ENCODE results near the gene ATP5MG. TPM values are rescaled to one million over a fixed set of nuclear protein-coding genes. Genes with fewer than 3 reads are reported as not detected.
A peak's percentile ranks its signal among the peaks of the same experiment; 100 is the strongest.

Gene ATP5MG
- total RNA-seq (70.1 TPM), polyA plus RNA-seq (210 TPM)

DNA sequence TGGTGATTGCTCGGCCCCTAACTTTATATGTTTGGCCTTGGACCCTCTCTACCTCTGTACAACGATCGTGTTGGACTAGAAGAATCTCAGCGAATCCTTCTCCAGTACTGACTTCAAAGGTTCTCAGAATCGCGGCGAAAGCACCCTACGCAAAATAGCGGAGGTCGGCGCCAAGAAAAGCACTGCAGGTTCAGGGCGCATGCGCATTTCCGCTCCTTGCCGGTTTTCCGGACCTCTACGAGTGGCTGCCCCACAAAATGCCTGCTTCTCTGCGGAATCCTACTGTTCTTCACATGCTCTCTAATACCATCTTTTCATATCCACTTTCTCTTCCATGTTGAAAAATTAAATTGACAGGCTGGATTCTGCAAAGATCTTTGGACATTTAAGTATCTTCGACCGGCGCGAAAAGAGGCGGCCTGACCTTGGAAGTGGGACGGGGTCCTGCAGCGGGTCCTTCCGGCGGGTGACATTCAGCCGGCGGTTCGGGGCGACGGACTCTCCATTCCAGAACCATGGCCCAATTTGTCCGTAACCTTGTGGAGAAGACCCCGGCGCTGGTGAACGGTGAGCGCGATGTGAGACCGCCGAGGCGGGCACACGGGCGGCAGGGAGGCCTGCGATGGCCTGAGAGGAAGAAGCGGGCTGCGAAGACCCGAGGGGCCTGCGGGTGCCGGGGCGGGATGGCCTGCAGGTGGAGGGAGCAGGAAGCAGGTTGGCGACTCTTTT, at the start of gene ATP5MG:
Gene ATP5MG, plus strand, starts transcription at position 456 of the 729 bp plus-strand sequence. Its CDS starts 60 bp downstream, at position 516.
- Histone ChIP-seq H3K4me3 (ENCODE audit: low read depth, low read length) (peak within 1 kb of the TSS; percentile 95), H3K36me3 (ENCODE audit: insufficient read depth) (peaks cover 3% of the 10 kb centered on the region), H3K4me1 (ENCODE audit: insufficient read depth) (no peaks in the 10 kb centered on the region), H3K27ac (ENCODE audit: low read depth) (peak within 1 kb of the TSS; percentile 74)
- DNase-seq (ENCODE audit: extremely low spot score): peak; percentile 83
- WGBS: under 1% methylated on average over 51 of the region's 51 CpGs

GRCh38 chr11:118353084-118353710, 48.2 kb upstream of the ATP5MG start:
- Histone ChIP-seq H3K27ac (ENCODE audit: low read depth) (no peak overlapping the region), H3K4me3 (ENCODE audit: low read depth, low read length) (no peak overlapping the region), H3K36me3 (ENCODE audit: insufficient read depth) (no peaks in the 10 kb centered on the region), H3K4me1 (ENCODE audit: insufficient read depth) (no peaks in the 10 kb centered on the region)
- WGBS: 15% methylated on average over 6 of the region's 6 CpGs
- no peak for DNase-seq (ENCODE audit: extremely low spot score)

DNA sequence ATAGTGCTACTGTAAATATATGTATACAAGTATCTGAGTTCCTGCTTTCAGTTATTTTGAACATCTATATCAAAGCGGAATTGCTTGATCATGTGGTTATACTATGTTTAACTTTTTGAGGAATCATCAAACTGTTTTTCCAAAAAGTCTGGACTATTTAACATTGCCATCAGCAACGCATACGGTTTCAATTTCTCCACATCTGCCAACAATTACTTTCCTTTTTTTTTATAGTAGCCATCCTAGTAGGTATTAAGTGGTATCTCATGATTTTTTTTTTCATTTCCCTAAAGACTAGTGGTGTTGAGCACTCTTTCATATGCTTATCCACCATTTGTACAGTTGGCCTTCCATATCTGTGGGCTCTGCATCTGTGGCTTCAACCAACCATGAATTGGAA, 43.3 kb upstream of the ATP5MG start:
- 54% methylated on average over 3 of the region's 3 CpGs for WGBS
- DNase-seq (ENCODE audit: extremely low spot score): no peak
- no peaks in the 10 kb centered on the region for H3K4me1 ChIP-seq (ENCODE audit: insufficient read depth)
- no peak overlapping the region for H3K4me3 ChIP-seq (ENCODE audit: low read depth, low read length)
- no peak overlapping the region for H3K27ac ChIP-seq (ENCODE audit: low read depth)
- H3K36me3 ChIP-seq (ENCODE audit: insufficient read depth): no peaks in the 10 kb centered on the region

DNA sequence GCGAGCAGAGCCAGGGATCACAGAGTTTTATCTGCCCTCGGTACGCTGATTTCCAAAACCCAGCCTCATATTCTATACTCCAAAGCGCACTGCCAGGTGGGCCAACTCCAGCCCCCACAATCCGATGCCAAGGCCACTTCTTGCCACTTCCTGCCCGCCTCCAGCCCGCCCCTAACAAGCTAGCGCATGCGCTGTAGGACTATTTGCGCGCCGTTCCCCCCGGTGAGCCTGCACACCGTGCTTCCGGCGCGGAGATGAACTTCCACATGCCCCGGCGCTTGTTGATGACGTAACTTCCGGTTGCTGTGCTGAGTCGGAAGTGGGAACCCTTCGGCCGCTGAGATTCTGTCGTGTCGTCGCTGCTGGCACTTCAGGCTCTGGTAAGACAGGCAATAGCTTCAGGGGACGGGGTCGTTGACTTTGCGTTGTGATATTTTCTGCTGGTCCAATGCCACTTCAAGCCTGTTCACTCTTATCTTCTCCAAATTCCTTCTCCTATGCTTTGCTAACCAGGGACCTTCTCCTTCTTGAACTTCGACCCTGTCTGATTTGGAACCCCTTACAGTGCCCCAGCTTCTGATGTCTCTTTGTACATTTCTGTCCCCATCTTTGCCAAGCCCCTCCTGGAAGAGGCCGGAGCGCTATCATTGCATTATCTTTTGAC, 42.0 kb upstream of the ATP5MG start, which contains the start of gene UBE4A:
Gene UBE4A, plus strand, starts transcription at position 306 of the 664 bp plus-strand sequence. CDS start 5,481 bp downstream, outside the sequence.
- H3K36me3 ChIP-seq (ENCODE audit: insufficient read depth): no peaks in the 10 kb centered on the region
- H3K4me3 ChIP-seq (ENCODE audit: low read depth, low read length): peak within 1 kb of the TSS; percentile 80
- no peak within 1 kb of the TSS for H3K27ac ChIP-seq (ENCODE audit: low read depth)
- peak; percentile 82 for DNase-seq (ENCODE audit: extremely low spot score)
- 3% methylated on average over 33 of the region's 33 CpGs for WGBS
- H3K4me1 ChIP-seq (ENCODE audit: insufficient read depth): no peaks in the 10 kb centered on the region

DNA sequence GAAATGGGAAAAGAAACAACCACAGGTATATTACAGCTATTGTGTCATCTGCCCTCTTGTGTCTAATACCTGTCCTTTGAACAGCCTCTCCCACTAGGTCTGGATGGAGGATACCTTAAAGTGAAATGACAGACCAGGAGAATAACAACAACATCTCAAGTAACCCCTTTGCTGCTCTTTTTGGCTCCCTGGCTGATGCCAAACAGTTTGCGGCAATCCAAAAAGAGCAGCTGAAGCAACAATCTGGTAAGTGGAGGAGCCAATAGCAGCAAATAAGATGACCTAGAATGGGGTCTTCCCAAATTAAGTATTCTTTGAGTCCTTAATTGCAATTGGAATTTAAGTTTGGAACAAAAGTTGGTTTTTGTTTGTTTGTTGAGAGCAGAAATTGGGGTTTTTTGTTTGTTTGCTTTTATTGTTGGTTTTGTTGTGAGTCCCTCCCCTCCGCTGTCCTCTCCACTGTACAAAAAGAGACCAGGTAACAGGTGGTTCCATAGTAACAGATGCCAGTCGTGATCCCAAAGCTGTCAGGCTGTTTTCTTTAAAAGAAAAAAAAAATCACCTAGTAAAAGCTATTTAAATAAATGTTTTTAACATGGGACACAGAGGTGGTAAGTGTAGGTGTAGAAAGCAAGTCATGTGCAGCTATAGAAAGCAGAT, 36.3 kb upstream of the ATP5MG start:
- H3K36me3 ChIP-seq (ENCODE audit: insufficient read depth): peaks cover 5% of the 10 kb centered on the region
- H3K27ac ChIP-seq (ENCODE audit: low read depth): no peak overlapping the region
- no peak for DNase-seq (ENCODE audit: extremely low spot score)
- 94% methylated on average over 3 of the region's 3 CpGs for WGBS
- no peaks in the 10 kb centered on the region for H3K4me1 ChIP-seq (ENCODE audit: insufficient read depth)
- no peak overlapping the region for H3K4me3 ChIP-seq (ENCODE audit: low read depth, low read length)

DNA sequence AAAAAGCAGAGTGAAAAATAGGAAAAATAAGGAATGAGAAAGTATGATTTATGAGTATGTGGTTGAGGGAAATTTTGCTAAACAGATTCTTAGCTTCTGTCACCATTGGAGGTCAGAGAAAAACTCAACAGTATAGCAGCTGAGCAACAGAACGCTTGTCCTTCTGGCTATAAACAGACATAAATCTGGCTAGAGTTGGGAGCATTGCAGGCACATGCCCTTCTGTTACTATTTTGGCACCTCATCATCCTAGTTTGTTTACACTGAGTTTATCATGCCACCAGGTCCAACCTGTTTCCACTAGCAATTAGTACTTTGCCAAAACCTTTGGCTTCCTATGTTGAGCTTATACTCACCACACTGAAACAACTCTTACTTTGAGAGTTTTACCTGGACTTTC, 35.1 kb upstream of the ATP5MG start:
- WGBS: 71% methylated on average over 1 of the region's 1 CpG
- no peak overlapping the region for H3K27ac ChIP-seq (ENCODE audit: low read depth)
- H3K4me1 ChIP-seq (ENCODE audit: insufficient read depth): no peaks in the 10 kb centered on the region
- no peak overlapping the region for H3K4me3 ChIP-seq (ENCODE audit: low read depth, low read length)
- no peak for DNase-seq (ENCODE audit: extremely low spot score)
- H3K36me3 ChIP-seq (ENCODE audit: insufficient read depth): peaks cover 8% of the 10 kb centered on the region

- DNase-seq (ENCODE audit: extremely low spot score): no peak
- no peak overlapping the region for H3K27ac ChIP-seq (ENCODE audit: low read depth)
- no peaks in the 10 kb centered on the region for H3K4me1 ChIP-seq (ENCODE audit: insufficient read depth)
- H3K36me3 ChIP-seq (ENCODE audit: insufficient read depth): peaks cover 15% of the 10 kb centered on the region
- WGBS: 95% methylated on average over 4 of the region's 4 CpGs
- H3K4me3 ChIP-seq (ENCODE audit: low read depth, low read length): no peak overlapping the region
These were observed 30.6 kb upstream of the ATP5MG start for GRCh38 chr11:118370774-118371173.

GRCh38 chr11:118373263-118373662, 28.1 kb upstream of the ATP5MG start:
- no peak overlapping the region for H3K27ac ChIP-seq (ENCODE audit: low read depth)

DNA sequence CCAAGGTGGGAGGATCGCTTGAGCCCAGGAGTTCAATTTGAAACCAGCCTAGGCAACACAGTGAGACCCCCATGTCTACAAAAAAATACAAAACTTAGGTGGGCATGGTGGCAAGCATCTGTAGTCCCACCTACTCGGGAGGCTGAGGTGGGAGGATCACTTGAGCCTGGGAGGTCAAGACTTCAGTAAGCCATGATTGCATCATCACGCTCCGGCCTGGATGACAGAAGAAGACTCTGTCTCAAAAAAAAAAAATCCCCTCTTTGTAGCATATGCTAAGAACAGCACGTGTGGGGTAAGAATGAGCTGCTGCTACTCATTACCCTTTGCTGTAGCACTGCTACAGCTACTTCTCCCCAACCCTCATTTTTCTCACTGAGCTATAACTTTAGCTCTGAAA, 27.5 kb upstream of the ATP5MG start:
- no peak overlapping the region for H3K27ac ChIP-seq (ENCODE audit: low read depth)
- H3K36me3 ChIP-seq (ENCODE audit: insufficient read depth): peaks cover 15% of the 10 kb centered on the region
- 94% methylated on average over 5 of the region's 5 CpGs for WGBS

More at GRCh38 chr11:118373263-118373662, 28.1 kb upstream of the ATP5MG start:
- no peak overlapping the region for H3K4me3 ChIP-seq (ENCODE audit: low read depth, low read length)
- no peaks in the 10 kb centered on the region for H3K4me1 ChIP-seq (ENCODE audit: insufficient read depth)
- H3K36me3 ChIP-seq (ENCODE audit: insufficient read depth): peaks cover 17% of the 10 kb centered on the region
- WGBS: 94% methylated on average over 2 of the region's 2 CpGs
- DNase-seq (ENCODE audit: extremely low spot score): no peak

DNA sequence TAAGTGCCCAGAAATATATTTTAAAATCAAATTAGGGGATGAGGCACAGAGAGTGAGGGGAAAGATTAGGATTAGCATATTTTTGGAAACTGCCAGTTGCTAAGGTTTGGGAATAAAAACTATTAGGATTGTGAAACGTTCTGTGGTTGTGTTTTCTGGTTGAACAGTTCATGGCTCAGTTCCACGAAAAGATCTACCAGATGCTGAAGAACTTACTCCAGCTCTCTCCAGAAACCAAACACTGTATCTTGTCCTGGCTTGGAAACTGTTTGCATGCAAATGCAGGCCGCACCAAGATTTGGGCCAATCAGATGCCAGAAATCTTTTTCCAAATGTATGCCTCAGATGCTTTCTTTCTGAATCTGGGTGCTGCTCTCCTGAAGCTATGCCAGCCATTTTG, 26.7 kb upstream of the ATP5MG start:
- Histone ChIP-seq H3K4me3 (ENCODE audit: low read depth, low read length) (no peak overlapping the region), H3K27ac (ENCODE audit: low read depth) (no peak overlapping the region), H3K4me1 (ENCODE audit: insufficient read depth) (no peaks in the 10 kb centered on the region), H3K36me3 (ENCODE audit: insufficient read depth) (peaks cover 18% of the 10 kb centered on the region)
- 72% methylated on average over 3 of the region's 3 CpGs for WGBS
- DNase-seq (ENCODE audit: extremely low spot score): no peak

More for the DNA sequence above, 27.5 kb upstream of the ATP5MG start:
- DNase-seq (ENCODE audit: extremely low spot score): no peak
- Histone ChIP-seq H3K4me1 (ENCODE audit: insufficient read depth) (no peaks in the 10 kb centered on the region), H3K4me3 (ENCODE audit: low read depth, low read length) (no peak overlapping the region)

DNA sequence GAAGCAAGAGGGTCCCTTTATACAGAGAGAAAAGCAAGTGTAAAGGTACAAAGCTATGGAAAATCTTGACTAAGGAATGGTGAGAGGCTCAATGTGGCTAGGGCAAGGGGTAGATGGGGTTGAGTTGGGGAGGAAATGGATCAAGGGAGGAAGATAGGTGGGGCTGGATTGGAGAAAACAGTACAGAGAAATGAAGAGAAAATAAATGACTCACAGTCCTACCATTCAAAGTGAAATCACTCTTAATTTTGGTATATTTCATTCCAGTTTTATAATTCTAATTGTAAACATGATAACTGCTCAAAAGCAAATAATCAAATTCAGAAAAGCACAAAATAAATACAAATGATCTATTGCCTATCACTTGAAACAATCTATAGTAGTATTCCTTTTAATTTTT, 25.4 kb upstream of the ATP5MG start:
- Histone ChIP-seq H3K4me3 (ENCODE audit: low read depth, low read length) (no peak overlapping the region), H3K36me3 (ENCODE audit: insufficient read depth) (peaks cover 15% of the 10 kb centered on the region), H3K27ac (ENCODE audit: low read depth) (no peak overlapping the region), H3K4me1 (ENCODE audit: insufficient read depth) (no peaks in the 10 kb centered on the region)
- no peak for DNase-seq (ENCODE audit: extremely low spot score)

GRCh38 chr11:118379497-118379896, 21.9 kb upstream of the ATP5MG start:
- H3K36me3 ChIP-seq (ENCODE audit: insufficient read depth): peaks cover 11% of the 10 kb centered on the region
- H3K27ac ChIP-seq (ENCODE audit: low read depth): no peak overlapping the region
- H3K4me3 ChIP-seq (ENCODE audit: low read depth, low read length): no peak overlapping the region
- DNase-seq (ENCODE audit: extremely low spot score): no peak
- WGBS: 93% methylated on average over 4 of the region's 4 CpGs
- H3K4me1 ChIP-seq (ENCODE audit: insufficient read depth): no peaks in the 10 kb centered on the region

DNA sequence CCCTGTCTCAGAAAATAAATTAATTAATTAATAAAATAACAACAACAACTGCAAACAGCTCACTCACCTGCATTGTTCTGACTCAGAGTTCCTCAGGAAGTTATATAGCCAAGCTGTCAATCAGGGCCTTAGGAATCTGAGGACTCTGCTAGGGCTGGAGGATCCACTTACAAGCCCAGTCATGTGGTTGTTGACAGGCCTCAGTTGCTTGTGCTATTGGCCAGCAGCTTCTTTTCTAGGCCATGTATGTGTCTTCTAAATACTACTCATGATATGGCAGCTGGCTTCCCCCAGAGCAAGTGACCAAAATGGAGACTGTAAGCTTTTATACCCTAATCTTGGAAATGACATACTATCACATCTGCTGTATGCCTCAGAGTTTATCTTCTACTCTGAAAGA, 20.8 kb upstream of the ATP5MG start:
- H3K27ac ChIP-seq (ENCODE audit: low read depth): no peak overlapping the region
- DNase-seq (ENCODE audit: extremely low spot score): no peak
- H3K4me1 ChIP-seq (ENCODE audit: insufficient read depth): no peaks in the 10 kb centered on the region
- H3K4me3 ChIP-seq (ENCODE audit: low read depth, low read length): no peak overlapping the region
- H3K36me3 ChIP-seq (ENCODE audit: insufficient read depth): peaks cover 12% of the 10 kb centered on the region

Measured in urinary bladder (tissue), 4 donors.